Activated gamma-delta T cell treated with anti-CD3 and anti-CD28 coated beads, Interleukin-2, amount 50 U/mL, for 16 hours (primary cell): ENCODE results near the gene HCN1.
"Not testable (repeated sequence)": the region's sequence is repeated elsewhere in the genome, so short reads cannot be mapped to it uniquely, and the experiment has no call there.

ENCODE experiments used
- DNase-seq: peaks from one replicate; pipeline ENCODE4 v3.0.0-alpha.2; 2020; ENCODE audit warnings: low read depth

Gene HCN1

DNA sequence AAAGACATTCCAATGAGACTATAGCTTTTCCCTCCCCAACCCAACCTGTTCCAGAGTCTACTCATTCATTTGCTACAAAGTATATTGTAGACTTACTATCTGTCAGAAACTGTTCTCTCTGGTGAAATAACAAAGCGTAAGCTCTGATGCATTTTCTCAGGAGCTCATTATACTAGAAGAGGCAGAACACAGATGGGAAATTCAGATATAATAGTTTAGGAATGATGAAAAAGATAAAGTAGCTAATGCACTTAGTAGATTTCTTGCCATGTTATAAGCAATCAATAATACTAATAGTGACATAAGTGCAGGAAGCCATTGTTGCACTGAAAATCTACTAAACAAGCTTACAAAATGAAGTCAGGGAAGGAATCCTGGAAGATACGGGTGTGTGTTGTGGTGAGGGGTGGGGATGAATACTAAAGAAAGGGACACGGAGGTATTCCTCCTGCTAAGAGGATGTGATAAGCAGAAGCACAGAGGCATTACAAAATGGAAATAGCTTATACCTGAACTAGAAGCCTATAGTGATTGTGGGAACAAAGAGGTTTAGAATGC is 78.2 kb downstream of the HCN1 start:
- DNase-seq = no peak

DNA sequence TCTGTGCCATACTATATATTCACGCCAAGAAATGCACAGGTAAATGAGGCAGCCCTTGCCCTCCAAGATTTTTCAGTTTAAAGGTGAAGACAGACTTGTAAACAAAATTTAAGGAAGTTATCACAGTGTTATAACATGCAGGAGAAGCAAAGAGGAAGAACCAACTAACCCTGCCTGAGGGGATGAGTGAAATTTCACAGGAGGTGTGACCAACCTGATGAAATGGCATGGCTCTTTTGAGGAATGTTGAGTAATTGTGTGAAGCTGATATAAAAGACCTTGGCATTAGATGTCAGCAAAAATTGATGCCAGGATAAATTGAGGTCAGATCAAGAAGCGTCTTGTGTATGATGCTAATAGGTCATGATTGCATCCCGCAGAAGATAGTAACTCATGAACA is 86.5 kb downstream of the HCN1 start:
- no peak for DNase-seq

DNA sequence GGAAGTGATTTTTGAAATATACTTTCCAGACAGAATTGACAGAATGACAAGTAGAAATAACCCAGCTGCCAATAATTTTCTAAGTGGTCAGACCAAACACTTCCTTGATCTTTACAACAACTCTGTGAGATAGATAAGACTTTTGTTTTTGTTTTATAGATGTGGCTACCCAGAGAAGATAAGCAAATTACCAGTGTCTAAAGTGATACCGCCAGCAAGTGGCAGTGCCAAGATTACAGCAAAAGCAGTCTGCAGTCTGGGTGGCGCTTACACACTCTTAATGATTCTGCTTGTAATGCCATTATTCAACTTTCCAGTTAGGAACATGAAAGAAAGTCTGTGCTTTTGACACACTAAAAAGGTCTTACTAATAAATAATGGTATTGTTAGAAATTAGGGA is 92.1 kb downstream of the HCN1 start:
- no peak for DNase-seq

DNA sequence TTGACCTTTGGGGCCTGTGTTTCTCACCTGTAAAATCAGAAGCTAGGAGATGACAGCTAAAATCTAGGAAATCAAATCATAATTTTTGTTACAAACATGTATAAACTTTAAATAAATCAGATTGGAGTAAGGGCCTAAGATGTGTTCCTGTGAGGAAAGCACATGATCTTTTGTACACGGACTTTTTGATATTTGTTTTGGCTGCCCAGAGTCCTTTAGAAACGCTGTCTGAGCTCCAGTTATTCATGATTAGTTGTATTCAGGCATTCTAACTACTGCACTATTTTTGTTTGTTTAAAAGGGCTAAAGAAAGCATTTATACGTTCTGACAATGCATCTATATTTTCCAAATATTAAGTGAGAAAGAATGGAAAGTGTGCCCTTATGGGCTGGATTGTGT is 94.8 kb downstream of the HCN1 start:
- no peak for DNase-seq

DNA sequence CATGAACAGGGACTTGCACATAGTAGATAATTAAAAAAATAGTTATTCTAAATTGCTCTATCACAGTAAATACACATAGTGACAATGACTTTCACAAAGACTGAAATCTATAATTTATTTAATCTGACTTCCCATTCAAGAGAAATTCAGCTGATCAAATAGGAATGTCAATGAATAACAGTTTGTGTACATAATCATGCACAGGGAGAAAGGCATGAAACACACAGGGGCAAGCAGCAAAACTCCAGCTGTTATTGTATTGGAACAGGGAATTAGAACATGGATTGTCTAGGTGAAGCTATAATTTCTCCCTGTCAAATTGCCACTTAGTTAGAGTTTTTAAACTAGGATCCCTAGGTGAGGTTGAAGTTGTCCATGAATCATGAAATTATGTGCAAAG is 99.9 kb downstream of the HCN1 start:
- no peak for DNase-seq

DNA sequence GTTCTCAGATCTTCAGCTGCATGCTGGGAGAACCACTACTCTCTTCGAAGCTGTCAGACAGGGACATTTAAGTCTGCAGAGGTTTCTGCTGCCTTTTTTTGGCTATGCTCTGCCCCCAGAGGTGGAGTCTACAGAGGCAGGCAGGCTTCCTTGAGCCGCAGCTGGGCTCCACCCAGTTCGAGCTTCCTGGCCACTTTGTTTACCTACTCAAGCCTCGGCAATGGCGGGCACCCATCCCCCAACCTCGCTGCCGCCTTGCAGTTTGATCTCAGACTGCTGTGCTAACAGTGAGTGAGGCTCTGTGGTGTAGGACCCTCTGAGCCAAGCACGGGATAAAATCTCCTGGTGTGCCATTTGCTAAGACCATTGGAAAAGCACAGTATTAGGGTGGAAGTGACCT is 110.2 kb downstream of the HCN1 start:
- not testable (repeated sequence) for DNase-seq

DNA sequence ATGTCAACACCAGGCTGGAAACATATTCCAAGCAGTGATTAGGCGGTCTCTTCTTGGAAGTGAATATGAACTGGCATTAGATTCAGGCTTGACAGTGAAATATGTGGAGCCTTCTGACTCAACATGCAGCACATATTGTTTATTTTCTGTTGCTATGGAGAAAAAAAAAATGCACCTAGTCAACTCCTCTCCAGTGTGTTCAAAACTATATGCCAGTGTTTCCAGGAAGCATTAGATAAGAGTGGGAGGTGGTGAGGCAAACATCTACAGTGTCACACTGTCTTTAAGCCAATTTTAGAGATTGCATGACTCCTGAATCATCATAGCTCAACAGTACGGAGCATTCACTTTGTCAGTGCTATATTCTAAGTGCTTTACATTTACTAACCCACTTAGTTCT is 117.9 kb downstream of the HCN1 start:
- DNase-seq = no peak

DNA sequence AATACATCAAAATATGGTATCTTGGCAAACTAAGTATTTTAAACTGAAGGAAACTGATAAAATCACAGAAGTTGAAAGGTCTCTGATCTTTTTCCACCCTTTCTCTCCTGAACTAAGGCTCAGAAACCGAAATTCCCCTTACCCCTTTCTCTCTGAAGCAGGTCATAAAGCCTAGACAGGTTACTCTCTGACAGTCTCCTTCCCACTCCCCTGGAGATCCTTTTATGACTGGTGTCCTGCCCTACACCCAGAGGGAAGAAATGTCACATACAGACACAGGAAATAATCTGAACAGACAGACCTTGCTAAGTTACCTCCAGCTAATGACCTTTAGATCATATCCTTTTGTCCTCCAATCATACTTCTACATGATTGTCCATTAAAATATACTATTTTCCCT is 127.4 kb downstream of the HCN1 start:
- no peak for DNase-seq

DNA sequence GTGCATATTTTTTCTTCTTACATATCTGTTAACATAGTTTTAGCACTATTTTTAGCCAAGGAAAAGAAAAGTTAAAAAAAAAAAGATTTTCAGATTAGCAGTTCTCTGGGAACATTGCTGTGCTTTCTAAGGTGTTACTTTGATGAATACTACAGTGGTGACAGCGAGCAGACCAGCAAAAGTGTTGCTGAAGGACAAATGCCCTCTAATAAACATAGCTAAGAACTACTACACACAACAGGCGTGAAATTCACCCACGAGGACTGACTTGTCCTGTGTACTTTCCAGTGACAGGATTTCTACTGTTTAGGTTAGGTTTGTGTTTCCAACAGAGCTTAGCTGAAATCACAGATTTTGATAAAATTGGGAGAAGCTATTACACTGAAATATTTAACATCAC is 153.8 kb downstream of the HCN1 start:
- no peak for DNase-seq

DNA sequence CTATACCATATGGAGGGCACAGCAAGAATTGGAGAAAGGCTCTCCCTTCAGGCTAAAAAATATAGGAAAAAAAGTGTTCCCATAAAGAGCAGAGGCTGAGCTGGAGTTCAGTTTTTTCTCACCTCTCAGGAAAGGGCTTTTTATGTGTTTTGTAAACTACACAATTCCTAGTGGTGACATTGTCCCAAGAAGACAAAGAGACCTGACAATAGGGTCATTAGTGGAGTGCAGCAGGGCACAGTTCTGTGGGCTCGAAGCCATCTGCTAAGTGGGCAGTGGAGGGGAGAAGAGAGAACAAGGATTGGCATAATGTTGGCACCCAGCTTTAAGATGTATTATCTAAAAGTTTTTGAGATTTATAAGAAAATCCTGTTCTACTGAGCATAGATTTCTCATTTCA is 162.5 kb downstream of the HCN1 start:
- DNase-seq = no peak

DNA sequence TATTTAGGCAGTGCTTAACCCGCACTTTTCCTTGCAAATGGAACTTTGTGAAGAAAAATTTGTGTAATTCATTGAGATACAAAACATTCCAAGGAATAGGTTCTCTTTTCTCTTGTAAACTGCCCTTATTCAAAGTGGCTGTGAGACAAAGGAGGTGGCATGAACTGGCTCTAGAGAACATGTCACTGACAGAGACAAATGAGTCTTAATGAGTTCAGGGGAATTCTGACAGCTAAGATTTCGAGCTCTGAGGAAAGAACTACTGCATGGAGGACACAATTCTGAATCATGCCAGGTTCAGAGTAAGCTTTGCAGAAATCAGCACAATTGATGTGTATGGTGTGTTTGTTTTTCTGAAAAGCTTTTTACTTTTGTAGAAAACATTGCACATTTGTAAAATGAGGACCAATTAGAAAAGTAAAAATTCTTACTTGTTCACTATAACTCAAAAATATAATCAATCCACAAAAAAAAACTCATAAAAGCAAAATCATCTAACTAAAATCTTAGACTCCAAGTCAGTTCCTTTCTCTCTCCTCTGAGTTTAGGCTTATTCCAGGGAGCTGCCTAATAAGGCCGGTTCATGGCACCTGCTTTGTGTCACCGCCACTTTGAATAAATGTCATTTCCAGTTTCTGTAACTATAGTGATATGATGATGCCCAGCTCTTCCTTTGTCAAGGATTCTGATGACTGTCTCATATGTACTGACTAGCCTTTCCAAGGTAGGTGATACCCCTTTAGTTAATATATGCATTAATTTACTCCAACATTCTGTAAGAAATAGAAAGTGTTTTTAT is 163.2 kb downstream of the HCN1 start:
- no peak for DNase-seq

DNA sequence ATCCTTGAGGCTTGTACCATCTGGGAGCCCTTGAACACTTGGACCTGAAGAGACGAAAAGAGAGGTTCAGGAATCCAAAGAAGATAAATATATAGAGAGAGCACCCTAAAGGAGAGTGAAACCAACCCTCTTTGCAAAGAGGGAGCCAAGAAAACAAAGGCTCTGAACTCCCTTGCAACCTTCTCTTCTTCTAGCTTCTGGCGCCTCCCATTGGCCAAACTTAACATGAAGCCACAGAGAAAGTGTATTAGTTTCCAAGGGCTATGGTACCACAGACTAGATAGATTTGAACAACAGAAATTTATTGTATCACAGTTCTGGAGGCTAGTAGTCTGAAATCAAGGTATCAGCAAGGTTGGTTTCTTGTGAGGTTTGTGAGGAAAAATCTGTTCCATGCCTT is 175.1 kb downstream of the HCN1 start:
- no peak for DNase-seq

DNA sequence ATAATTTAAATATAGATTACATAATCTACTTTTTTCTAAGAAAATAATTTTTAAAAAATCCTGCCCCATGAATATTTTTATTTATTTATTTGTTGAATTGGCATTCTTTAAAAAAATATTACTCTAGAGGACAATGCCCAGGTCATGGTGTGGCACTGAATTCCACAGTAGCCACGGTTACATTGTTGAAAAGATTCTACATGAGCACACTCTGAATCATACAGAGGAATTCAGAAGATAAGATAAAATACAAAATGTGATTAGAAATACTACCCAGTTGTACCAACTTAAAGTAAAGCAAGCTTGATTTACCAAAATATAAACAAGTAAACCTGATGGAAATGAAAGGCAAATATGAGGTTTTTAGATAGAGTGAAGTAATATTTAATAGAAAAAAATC is 183.7 kb downstream of the HCN1 start:
- no peak for DNase-seq

DNA sequence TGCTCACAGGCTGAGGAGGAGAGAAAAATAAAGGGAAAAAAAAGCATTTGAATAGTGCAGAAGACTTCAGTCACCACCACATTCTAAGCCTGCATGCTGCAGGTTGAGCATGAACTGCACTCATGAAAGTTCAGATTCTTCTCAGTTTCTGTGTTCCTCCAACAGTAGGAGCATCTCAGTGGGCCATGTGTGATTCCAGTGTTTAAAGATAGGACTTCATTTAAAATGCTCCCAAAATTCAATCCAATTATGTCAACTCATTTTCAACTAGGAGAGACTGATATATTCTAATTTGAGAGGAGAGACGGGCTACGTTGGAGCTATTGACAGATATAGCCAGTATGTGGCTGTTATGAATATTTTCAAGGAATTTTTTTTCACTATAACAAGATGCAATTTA is 186.8 kb downstream of the HCN1 start:
- DNase-seq = no peak

DNA sequence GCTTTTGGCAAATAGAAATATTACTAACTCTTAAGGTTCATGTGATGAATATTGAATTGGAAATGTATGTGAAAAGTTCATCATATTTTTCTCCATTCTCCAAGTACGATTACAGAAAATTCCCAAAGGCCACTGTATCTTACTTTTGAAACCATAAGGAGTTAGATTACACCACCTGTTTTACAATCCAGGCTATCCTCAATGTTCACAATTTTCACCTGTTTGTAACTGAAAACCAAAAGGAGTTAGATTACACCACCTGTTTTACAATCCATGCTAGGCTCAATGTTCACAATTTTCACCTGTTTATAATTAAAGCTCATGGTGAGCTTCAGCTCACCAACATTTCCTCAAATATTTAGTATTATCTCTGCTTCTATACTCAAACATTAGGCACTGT is 188.0 kb downstream of the HCN1 start:
- no peak for DNase-seq

DNA sequence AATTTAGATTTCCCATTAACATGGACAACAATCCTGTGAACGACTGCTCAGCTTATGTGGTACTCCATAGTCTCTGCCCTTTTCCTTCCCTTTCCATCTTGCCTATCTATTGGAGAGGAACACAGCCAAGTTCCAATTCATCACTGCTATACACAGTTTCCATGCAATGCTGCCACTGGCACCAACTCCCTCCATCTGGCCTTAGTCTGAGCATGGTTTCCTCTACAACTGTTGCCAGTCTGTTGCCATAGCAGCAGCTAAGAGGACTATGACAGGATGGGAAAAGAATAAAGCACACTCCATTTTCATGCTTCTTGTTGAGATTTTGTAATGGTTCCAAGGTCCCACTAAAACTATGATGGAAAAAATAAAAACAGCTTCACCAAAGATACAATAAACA is 189.0 kb downstream of the HCN1 start:
- no peak for DNase-seq

DNA sequence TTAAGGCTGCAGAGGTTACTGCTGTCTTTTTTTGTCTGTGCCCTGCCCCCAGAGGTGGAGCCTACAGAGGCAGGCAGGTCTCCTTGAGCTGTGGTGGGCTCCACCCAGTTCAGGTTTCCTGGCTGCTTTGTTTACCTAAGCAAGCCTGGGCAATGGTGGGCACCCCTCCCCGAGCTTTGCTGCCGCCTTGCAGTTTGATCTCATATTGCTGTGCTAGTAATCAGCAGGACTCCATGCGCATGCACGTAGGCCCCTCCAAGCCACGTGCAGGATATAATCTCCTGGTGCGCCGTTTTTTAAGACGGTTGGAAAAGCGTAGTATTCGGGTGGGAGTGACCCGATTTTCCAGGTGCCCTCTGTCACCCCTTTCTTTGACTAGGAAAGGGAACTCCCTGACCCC is 197.2 kb downstream of the HCN1 start:
- DNase-seq = not testable (repeated sequence)

DNA sequence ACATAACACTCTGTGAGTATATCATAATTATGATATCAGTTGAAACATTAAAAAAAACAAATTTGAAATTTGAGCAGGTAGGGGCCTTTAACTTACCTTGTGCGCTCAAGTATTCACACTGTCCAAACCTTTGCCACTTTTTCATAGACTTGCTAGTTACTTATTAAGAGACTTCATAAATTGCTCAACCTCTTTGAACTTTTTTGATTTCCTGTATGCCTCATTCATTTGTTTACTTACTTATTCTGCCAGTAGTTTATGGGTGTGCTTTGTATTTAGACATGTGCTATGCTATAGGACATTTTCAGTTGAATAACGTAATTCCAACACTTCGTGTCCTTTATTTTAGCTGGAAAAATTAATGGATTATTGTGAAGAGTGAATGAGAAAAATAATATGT is 204.8 kb downstream of the HCN1 start:
- DNase-seq = no peak

DNA sequence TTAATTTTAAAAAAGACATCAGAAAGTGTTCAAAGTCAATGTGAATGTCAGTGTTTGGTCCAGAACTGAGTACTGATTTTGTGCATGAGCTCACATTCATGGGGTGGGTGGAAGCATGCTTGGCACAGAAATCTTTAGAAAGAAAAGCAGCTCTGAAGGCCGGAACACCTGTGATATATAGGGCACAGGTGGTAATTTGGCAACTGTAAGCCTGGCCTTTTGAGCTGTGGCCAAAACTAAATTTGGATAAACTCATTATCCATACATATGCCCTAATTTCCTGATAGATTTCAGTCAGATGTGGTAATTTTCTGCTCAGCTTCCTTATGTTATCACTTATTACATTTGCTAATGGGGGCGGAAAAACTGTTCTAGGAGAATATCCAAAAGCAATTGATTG is 211.4 kb downstream of the HCN1 start:
- no peak for DNase-seq

DNA sequence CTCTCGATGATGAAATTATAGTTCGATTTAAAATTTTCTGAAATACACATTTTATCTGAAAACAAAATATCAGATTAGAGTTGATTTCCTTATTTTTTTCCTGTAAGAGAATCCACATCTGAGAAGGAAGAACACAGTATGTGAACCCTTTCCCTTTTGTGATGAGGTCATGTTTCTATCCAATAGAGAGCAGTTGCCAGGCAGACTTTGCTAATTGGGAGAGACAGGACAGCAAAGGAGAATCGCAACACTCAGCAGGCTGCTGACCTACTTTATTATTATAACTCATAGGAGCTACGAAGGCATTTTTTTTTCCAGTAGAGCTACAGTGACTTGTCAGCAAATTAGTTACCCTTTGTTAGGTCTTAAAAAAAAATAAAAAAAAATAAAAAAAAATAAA is 242.1 kb downstream of the HCN1 start:
- DNase-seq = no peak

DNA sequence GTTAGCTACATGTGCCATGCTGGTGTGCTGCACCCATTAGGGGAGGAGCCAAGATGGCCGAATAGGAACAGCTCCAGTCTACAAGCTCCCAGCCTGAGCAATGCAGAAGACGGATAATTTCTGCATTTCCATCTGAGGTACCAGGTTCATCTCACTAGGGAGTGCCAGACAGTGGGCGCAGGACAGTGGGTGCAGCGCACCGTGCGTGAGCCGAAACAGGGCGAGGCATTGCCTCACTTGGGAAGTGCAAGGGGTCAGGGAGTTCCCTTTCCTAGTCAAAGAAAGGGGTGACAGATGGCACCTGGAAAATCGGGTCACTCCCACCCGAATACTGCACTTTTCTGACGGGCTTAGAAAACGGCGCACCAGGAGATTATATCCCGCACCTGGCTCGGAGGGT is 251.3 kb downstream of the HCN1 start:
- not testable (repeated sequence) for DNase-seq

DNA sequence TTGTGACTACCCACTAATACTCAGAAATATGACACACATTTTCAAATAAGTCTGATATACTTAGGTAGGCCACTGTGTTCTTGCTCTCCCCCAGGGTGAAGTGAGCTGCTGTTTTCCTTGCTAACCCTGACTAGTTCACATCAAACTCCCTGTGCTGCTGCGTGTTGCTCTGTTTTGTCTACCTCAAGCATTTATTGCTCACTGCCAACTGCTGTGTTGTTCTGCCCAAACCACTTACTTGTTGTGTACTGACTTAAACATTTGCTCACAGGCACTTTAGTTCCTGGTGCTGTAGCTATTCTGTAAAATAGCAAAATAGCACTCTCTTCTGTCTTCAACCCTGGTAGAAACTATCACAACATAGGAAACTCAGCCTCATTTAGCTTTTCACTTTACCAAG is 255.7 kb downstream of the HCN1 start:
- DNase-seq = no peak

DNA sequence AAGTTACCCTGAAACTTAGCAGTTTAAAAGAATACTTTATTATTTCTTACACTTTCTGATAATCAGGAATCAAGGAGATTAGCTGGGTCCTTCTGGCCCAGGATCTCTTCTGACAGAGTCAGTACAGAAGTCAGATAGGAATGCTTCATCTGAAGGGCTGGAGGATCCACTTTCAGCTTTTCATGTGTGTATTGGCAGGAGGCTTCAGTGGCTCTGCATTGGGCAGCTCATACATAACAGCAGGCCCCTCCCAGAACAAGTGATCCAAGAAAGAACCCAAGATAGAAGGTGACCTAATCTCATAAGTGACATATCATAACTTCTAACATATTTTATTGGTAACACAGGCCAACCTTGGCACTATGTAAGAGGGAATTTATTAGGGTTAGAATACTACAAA is 258.4 kb downstream of the HCN1 start:
- no peak for DNase-seq

DNA sequence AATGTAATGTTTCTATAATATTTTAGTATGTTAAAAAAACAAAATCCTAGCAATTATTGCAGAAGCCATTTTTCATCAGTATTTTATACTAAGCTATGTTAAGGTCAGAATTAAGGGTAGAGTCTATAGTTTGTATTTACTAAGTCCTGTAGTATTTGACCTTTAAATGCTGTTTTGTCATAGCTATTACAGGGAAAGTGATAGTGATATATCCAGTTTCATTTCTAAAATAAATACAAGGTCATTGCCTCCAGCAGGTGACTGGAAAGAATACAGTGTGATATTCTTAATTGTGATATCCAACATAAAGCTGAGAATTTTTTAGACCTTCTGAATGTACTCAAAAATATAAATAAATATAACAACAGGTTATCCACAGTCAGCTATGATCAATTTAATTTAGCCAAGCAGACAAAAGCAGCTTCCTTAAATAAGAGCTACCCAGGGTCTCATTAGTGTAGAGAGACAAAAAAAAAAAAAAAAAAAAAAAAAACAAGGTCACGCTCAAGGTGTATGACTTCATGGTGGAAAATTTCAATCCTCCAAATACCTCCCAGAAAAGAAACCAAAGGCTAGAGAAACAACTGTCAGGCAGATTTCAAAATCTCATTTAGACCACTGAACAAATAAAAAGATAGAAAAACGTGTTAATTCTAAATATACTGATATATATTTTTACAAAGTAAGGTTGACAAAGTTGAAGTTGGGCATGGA is 278.7 kb downstream of the HCN1 start:
- DNase-seq = no peak
